ENCODE measurements around the gene PRDM10. TPM values are rescaled to one million over a fixed set of nuclear protein-coding genes. Genes with fewer than 3 reads are reported as not detected.

PRDM10 gene
- total RNA-seq, 1 experiment from 2014 or later, result 7.7 TPM

- peak overlapping the region in 2 of 3 experiments; percentile 18 to 80; a peak in 1 of 7 replicates for H3K27ac Mint-ChIP-seq
- no peak overlapping the region for H3K14ac ChIP-seq (ENCODE audit: insufficient read depth, low read length)
- H3K36me3 Mint-ChIP-seq (ENCODE audit: insufficient read depth in 1 of 3, low read depth in 3 of 3), result peaks cover 30 to 68% (median 52%) of the 10 kb centered on the region in 3 experiments; a peak in 6 of 7 replicates
- no peaks in the 10 kb centered on the region for H3K4me1 ChIP-seq (ENCODE audit: insufficient read depth, low read length)
- H2AK5ac ChIP-seq (ENCODE audit: insufficient read length, low read length), result no peak overlapping the region
- no peaks in the 10 kb centered on the region for H3K23me2 ChIP-seq (ENCODE audit: insufficient read length, low read depth, low read length, poor library complexity, severe bottlenecking)
- no peak overlapping the region for H3K4ac ChIP-seq (ENCODE audit: low read depth, low read length)
- H2BK12ac ChIP-seq (ENCODE audit: insufficient read length, low read depth, low read length), result no peak overlapping the region
- no peak overlapping the region for H2BK5ac ChIP-seq (ENCODE audit: insufficient read length, low read length)
- no peak overlapping the region for H2AFZ ChIP-seq (ENCODE audit: low read length)
- H2BK20ac ChIP-seq (ENCODE audit: low read depth, low read length, poor library complexity, severe bottlenecking), result no peak overlapping the region
- no peak overlapping the region for H3K4me2 ChIP-seq (ENCODE audit: insufficient read depth, insufficient read length, low read length)
- no peak overlapping the region for H2BK15ac ChIP-seq (ENCODE audit: low read depth, low read length)
- no peak overlapping the region for H4K91ac ChIP-seq (ENCODE audit: insufficient read length, low read depth, low read length)
- H3K9me3 ChIP-seq (ENCODE audit: control insufficient read depth, low read depth, low read length), result no peaks in the 10 kb centered on the region
- H2BK120ac ChIP-seq (ENCODE audit: low read depth, low read length, poor library complexity, severe bottlenecking), result no peak overlapping the region
- no peak overlapping the region for H3K27ac ChIP-seq (ENCODE audit: insufficient read length, low read depth, low read length)
- H3K9me3 Mint-ChIP-seq, result no peaks in the 10 kb centered on the region
- no peaks in the 10 kb centered on the region for H3K27me3 Mint-ChIP-seq (ENCODE audit: low read depth)
- WGBS (ENCODE audit: extremely low coverage, insufficient read length, low lambda C conversion rate), result no CpG with 5 or more reads among the region's 7 CpGs
- peak; percentile 55 for DNase-seq
- no peak overlapping the region for H3K9ac ChIP-seq (ENCODE audit: extremely low read depth, insufficient read length, low read length)
- no peak overlapping the region for H4K8ac ChIP-seq (replicated peaks; ENCODE audit: insufficient read length, low read depth, low read length)
- H4K5ac ChIP-seq (ENCODE audit: insufficient read length, low read depth, low read length), result no peak overlapping the region
- H3K4me1 Mint-ChIP-seq, result peaks cover 4% of the 10 kb centered on the region in 2 experiments; a peak in 3 of 4 replicates
- H3K79me1 ChIP-seq (ENCODE audit: insufficient read depth, low read depth, low read length, poor library complexity, severe bottlenecking), result no peaks in the 10 kb centered on the region
- no peak overlapping the region for H3K56ac ChIP-seq (ENCODE audit: insufficient read length, low read depth, low read length)
- H3K4me3 Mint-ChIP-seq, result no peak overlapping the region
- TF ChIP-seq CTCF (conservative IDR thresholded peaks at IDR 0.05), result no peak
- no peaks in the 10 kb centered on the region for H3K79me2 ChIP-seq (ENCODE audit: insufficient read depth, low read length)
- H3K23ac ChIP-seq (ENCODE audit: insufficient read length, low read depth, low read length), result no peak overlapping the region
- no peaks in the 10 kb centered on the region for H3K27me3 ChIP-seq (ENCODE audit: insufficient read depth, low read length)
- H3K18ac ChIP-seq (ENCODE audit: insufficient read length, low read depth, low read length), result no peak overlapping the region
- no peaks in the 10 kb centered on the region for H4K20me1 ChIP-seq (ENCODE audit: control insufficient read depth, insufficient read depth, insufficient read length)
- no peak overlapping the region for H3T11ph ChIP-seq (ENCODE audit: low read length)
Measured at GRCh38 chr11:129910360-129910759, 92.3 kb downstream of the PRDM10 start.

All from H9 (cell line).